LNCaP clone FGC (cell line): ENCODE results near the gene PRR12.

Experiments
- DNase-seq: peaks from one replicate; pipeline ENCODE4 v3.0.0-alpha.2; 2011; ENCODE audit warnings: low read depth
- H3K4me3 ChIP-seq: 2 replicates; pipeline ENCODE4 v1.5.1; 2011; ENCODE audit warnings: mild to moderate bottlenecking, low read depth, low read length, control low read depth
- CTCF ChIP-seq: IDR thresholded peaks from 2 replicates; pipeline ENCODE4 v1.5.1; 2012; ENCODE audit warnings: mild to moderate bottlenecking; ENCODE audit not compliant: control insufficient read depth, insufficient read depth; ENCODE audit errors: extremely low read depth

Gene PRR12

GRCh38 chr19:49599378-49600295 lies 8.7 kb downstream of the PRR12 start:
- H3K4me3 ChIP-seq = no peak overlapping the region
- TF ChIP-seq CTCF = no peak
- DNase-seq = no peak

GRCh38 chr19:49601482-49602038 lies 10.6 kb downstream of the PRR12 start:
- H3K4me3 ChIP-seq = no peak overlapping the region
- no peak for DNase-seq
- TF ChIP-seq CTCF = no peak

- TF ChIP-seq CTCF = no peak
- DNase-seq = no peak
- H3K4me3 ChIP-seq = no peak overlapping the region
Measured at GRCh38 chr19:49602806-49603205, 11.8 kb downstream of the PRR12 start.

- DNase-seq = no peak
- TF ChIP-seq CTCF = no peak
- H3K4me3 ChIP-seq = no peak overlapping the region
Measured at GRCh38 chr19:49605605-49606004, 14.6 kb downstream of the PRR12 start.

GRCh38 chr19:49609499-49610092 lies 18.6 kb downstream of the PRR12 start:
- no peak for TF ChIP-seq CTCF
- no peak overlapping the region for H3K4me3 ChIP-seq
- DNase-seq = no peak

GRCh38 chr19:49613374-49613773 lies 22.4 kb downstream of the PRR12 start:
- no peak overlapping the region for H3K4me3 ChIP-seq
- TF ChIP-seq CTCF = no peak
- DNase-seq = peak; percentile 78
